GM12892 (cell line): Measurements from ENCODE around the gene UBA3.

ENCODE experiments used
- POLR2A ChIP-seq: IDR thresholded peaks from 2 replicates; pipeline ENCODE4 v1.6.1; 2011; ENCODE audit warnings: low read depth, low read length, control low read depth
- POLR2AphosphoS5 ChIP-seq: IDR thresholded peaks from 2 replicates; pipeline ENCODE4 v1.6.1; 2011; ENCODE audit warnings: low read depth, low read length, control low read depth

DNA sequence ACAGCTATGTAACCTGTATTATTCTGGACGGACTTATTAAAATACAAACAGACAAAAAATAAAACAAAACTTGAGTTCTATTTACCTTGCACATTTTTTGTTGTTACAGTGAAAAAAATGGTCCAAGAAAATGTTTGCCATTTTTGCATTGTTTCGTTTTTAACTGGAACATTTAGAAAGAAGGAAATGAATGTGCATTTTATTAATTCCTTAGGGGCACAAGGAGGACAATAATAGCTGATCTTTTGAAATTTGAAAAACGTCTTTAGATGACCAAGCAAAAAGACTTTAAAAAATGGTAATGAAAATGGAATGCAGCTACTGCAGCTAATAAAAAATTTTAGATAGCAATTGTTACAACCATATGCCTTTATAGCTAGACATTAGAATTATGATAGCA is 25.2 kb upstream of the UBA3 start:
- TF ChIP-seq POLR2A = no peak
- TF ChIP-seq POLR2AphosphoS5 = no peak
